GM12891 (cell line): ENCODE results near the gene POU1F1.
"Not testable (repeated sequence)": the region's sequence is repeated elsewhere in the genome, so short reads cannot be mapped to it uniquely, and the experiment has no call there.

Source experiments
- DNase-seq: peaks from one replicate; pipeline ENCODE4 v3.0.0; 2011; ENCODE audit warnings: low spot score; ENCODE audit not compliant: insufficient read length
- FAIRE-seq: peaks from 2 replicates; lab custom pipeline; 2011; peaks lifted over from hg19 to GRCh38; lab: Jason Lieb, UNC
- PAX5 ChIP-seq: IDR thresholded peaks from 2 replicates; pipeline ENCODE4 v1.6.1; 2011; ENCODE audit warnings: low read length, moderate library complexity, mild to moderate bottlenecking; ENCODE audit not compliant: insufficient read depth, severe bottlenecking
- POLR2A ChIP-seq: IDR thresholded peaks from 2 replicates; pipeline ENCODE4 v1.6.1; 2011; ENCODE audit warnings: low read depth, low read length, control low read depth
- POLR2AphosphoS5 ChIP-seq: IDR thresholded peaks from 2 replicates; pipeline ENCODE4 v1.6.1; 2011; ENCODE audit warnings: low read depth, low read length, control low read depth
- POU2F2 ChIP-seq: IDR thresholded peaks from 2 replicates; pipeline ENCODE4 v1.6.1; 2011; ENCODE audit warnings: low read depth, mild to moderate bottlenecking, control low read depth, low read length, moderate library complexity
- SPI1 ChIP-seq: IDR thresholded peaks from 2 replicates; pipeline ENCODE4 v1.6.1; 2011; ENCODE audit warnings: low read depth, low read length, control low read depth
- TAF1 ChIP-seq: IDR thresholded peaks from 2 replicates; pipeline ENCODE4 v1.6.1; 2011; ENCODE audit warnings: low read depth, low read length, control low read depth

Gene POU1F1

DNA sequence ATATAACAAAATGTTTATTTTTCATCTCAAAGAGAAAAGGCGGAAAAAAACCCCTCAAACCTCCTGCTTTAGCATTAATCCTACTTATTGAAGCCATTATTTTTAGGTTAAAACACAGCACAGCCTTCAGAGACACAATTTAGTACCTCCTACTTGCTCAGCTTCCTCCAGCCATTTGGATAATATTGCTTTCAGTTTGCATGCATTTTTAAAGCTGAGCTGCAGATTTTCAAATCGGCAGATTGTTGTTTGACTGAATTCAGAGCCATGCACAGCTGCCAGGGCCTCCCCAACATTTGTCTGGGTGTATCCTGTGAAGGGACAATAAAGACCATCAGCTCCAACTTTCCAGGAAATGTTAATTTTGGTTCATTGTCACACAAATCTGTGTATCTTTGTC, 14.5 kb downstream of the POU1F1 start:
- no peak for TF ChIP-seq PAX5
- no peak for TF ChIP-seq POLR2AphosphoS5
- TF ChIP-seq SPI1 = no peak
- no peak for TF ChIP-seq POLR2A
- TF ChIP-seq TAF1 = no peak
- no peak for TF ChIP-seq POU2F2
- no peak for FAIRE-seq
- DNase-seq = no peak

DNA sequence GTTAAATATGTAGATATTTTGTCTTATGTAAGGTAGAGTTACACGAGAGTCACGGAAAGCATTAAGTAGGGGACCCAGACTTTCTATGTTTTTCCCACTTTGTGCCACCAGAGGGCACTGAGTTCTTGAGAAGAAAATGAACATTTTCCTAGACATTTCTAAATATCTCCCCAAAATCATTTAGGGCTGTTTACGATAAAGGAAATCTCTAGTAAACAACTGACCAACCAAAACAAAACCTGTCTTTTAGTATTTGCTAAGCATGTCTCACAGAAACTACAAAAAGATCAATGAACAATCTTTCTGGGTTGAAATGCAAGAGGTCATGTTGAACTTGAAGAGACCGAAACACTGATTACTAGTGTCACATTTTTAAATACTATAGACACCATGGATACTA, 16.1 kb downstream of the POU1F1 start:
- no peak for DNase-seq
- no peak for TF ChIP-seq SPI1
- no peak for TF ChIP-seq POLR2A
- TF ChIP-seq TAF1 = no peak
- no peak for TF ChIP-seq POLR2AphosphoS5
- no peak for TF ChIP-seq POU2F2
- TF ChIP-seq PAX5 = no peak
- no peak for FAIRE-seq

GRCh38 chr3:87250009-87250408, 26.4 kb downstream of the POU1F1 start:
- DNase-seq (no peak), FAIRE-seq (no peak)
- TF ChIP-seq POU2F2 (no peak), TAF1 (no peak), POLR2AphosphoS5 (no peak), SPI1 (no peak), POLR2A (no peak), PAX5 (no peak)

DNA sequence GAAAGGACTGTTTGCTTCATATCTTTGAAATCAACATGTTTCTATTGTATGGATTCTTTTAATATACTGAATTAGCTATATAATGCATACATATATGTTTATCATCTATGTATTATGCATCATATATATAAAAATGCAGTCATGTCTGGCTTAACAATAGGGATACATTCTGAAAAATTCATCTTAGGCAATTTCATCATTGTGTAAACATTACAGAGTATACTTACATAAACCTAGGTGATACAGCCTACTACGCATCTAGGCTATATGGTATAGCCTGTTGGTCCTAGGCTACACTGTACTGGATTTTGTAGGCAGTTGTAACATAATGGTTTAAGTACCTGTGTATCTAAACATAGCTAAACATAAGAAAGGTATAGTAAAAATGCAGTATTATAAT, 27.6 kb downstream of the POU1F1 start:
- TF ChIP-seq POLR2AphosphoS5 (no peak), POLR2A (no peak), PAX5 (no peak), POU2F2 (no peak), SPI1 (no peak), TAF1 (no peak)
- DNase-seq (no peak), FAIRE-seq (no peak)

- FAIRE-seq = not testable (repeated sequence)
Observed at GRCh38 chr3:87248231-87248630, 28.2 kb downstream of the POU1F1 start.

DNA sequence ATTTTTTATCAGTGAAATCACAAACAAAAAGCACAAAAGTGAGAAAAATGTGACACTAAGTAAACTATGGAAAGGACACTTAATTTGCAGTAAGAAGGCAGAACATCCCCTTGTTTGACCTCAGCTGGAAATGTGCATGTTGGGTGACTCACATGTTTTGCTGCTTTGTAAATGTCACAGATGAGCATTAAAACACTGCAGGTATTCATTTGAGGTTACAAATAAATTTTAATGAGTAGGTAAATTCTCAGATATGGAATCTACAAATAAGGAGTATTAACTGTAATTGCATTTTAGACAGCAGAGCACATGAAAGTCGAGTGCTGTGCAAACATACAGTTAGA, 29.0 kb downstream of the POU1F1 start:
- DNase-seq (no peak), FAIRE-seq (peak; percentile 20)
- TF ChIP-seq POLR2AphosphoS5 (no peak), SPI1 (no peak), POLR2A (no peak)

More at GRCh38 chr3:87248231-87248630, 28.2 kb downstream of the POU1F1 start:
- DNase-seq = not testable (repeated sequence)

- TF ChIP-seq POU2F2 = no peak
- TF ChIP-seq SPI1 = no peak
- TF ChIP-seq POLR2A = no peak
- no peak for TF ChIP-seq TAF1
- TF ChIP-seq PAX5 = no peak
- no peak for TF ChIP-seq POLR2AphosphoS5
- DNase-seq (no peak), FAIRE-seq (no peak)
Observed at GRCh38 chr3:87246662-87247429, 29.5 kb downstream of the POU1F1 start.

DNA sequence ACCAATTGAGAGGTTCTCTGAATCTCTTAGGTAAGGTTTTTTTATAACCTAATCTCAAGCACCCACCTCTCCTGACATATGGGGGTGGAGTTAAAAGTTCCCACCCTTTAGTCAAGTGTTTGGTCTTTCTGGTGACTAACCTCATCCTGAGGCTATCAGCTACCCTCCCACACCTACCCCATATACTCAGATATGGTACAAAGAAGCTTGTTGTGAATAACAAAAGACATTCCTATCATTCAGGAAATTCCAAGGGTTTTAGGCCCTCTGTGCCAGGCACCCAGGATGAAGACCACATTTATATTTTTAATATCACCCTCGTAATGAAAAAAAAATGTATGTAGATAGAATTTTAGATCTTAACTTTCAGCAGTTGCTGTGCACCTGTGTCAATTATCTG, 40.3 kb downstream of the POU1F1 start:
- TF ChIP-seq POU2F2 = no peak
- TF ChIP-seq SPI1 = no peak
- TF ChIP-seq POLR2A = no peak
- TF ChIP-seq PAX5 = no peak
- TF ChIP-seq POLR2AphosphoS5 = no peak
- DNase-seq (no peak), FAIRE-seq (no peak)

DNA sequence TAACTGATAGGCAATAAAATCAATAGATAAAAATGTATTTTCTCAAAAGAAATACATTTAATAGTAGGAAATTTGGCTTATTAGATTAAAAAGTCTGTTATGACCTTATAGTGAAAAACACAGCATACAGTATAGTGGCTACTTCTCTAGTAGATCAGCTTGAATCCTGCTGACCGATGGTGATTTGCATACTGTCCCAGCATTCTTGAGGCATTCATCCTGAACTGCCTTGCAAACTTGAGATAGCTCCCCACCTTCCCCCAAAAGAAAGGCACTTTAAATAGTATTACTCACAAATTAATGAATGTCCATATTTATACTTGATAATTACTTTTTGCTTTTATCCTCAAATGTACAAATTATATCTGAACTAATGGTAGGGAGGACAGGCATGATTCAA, 42.6 kb downstream of the POU1F1 start:
- no peak for TF ChIP-seq TAF1
- TF ChIP-seq POLR2A = no peak
- no peak for TF ChIP-seq SPI1
- no peak for TF ChIP-seq PAX5
- TF ChIP-seq POU2F2 = no peak
- TF ChIP-seq POLR2AphosphoS5 = no peak
- DNase-seq (no peak), FAIRE-seq (no peak)

GRCh38 chr3:87229113-87229512, 47.3 kb downstream of the POU1F1 start:
- TF ChIP-seq SPI1 = no peak
- TF ChIP-seq POLR2A = no peak
- TF ChIP-seq PAX5 = no peak
- no peak for TF ChIP-seq TAF1
- TF ChIP-seq POU2F2 = no peak
- TF ChIP-seq POLR2AphosphoS5 = no peak
- FAIRE-seq (no peak), DNase-seq (no peak)
